ENCODE results near the gene PRXL2C. TPM values are rescaled to one million over a fixed set of nuclear protein-coding genes. Genes with fewer than 3 reads are reported as not detected.
A peak's percentile ranks its signal among the peaks of the same experiment; 100 is the strongest.

PRXL2C gene
- total RNA-seq, 1 donor from 2014 or later = 4.1 TPM

DNA sequence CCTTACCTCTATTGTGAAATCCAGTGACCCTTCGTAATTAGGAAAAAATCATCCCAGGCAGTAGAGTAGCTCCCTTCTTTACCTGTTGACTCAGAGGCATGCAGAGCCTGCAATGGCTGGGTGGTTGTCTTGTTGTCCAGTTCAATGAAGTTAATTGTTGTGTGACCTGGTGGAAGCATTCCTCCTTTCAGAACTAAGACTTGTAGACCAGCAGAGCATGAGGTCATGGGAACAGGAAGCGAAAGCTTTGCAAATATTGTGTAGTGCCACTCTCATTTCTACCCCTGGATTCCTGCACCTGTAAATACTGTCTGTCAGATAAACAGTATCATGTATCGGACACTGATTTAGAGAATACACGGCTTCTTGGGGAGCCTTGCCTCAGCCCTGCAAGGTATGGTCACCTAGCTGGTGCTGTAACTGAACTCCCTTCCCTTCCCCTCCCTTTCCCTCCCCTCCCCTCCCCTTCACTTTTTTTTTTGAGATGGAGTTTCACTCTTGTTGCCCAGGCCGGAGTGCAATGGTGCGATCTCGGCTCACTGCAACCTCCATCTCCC lies 5.7 kb upstream of the PRXL2C start:
- Mint-ChIP-seq H3K9me3 (ENCODE audit: unreplicated experiment) (no peaks in the 10 kb centered on the region), H3K36me3 (ENCODE audit: unreplicated experiment) (no peaks in the 10 kb centered on the region), H3K4me3 (ENCODE audit: unreplicated experiment) (no peak overlapping the region), H3K27ac (ENCODE audit: unreplicated experiment) (no peak overlapping the region), H3K27me3 (ENCODE audit: unreplicated experiment) (no peaks in the 10 kb centered on the region), H3K4me1 (ENCODE audit: low read depth, unreplicated experiment) (no peaks in the 10 kb centered on the region)
- TF ChIP-seq, protein P1, sequence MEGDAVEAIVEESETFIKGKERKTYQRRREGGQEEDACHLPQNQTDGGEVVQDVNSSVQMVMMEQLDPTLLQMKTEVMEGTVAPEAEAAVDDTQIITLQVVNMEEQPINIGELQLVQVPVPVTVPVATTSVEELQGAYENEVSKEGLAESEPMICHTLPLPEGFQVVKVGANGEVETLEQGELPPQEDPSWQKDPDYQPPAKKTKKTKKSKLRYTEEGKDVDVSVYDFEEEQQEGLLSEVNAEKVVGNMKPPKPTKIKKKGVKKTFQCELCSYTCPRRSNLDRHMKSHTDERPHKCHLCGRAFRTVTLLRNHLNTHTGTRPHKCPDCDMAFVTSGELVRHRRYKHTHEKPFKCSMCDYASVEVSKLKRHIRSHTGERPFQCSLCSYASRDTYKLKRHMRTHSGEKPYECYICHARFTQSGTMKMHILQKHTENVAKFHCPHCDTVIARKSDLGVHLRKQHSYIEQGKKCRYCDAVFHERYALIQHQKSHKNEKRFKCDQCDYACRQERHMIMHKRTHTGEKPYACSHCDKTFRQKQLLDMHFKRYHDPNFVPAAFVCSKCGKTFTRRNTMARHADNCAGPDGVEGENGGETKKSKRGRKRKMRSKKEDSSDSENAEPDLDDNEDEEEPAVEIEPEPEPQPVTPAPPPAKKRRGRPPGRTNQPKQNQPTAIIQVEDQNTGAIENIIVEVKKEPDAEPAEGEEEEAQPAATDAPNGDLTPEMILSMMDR (IDR thresholded peaks at IDR 0.05; ENCODE audit: partially characterized antibody, unreplicated experiment) = no peak
- DNase-seq = no peak

DNA sequence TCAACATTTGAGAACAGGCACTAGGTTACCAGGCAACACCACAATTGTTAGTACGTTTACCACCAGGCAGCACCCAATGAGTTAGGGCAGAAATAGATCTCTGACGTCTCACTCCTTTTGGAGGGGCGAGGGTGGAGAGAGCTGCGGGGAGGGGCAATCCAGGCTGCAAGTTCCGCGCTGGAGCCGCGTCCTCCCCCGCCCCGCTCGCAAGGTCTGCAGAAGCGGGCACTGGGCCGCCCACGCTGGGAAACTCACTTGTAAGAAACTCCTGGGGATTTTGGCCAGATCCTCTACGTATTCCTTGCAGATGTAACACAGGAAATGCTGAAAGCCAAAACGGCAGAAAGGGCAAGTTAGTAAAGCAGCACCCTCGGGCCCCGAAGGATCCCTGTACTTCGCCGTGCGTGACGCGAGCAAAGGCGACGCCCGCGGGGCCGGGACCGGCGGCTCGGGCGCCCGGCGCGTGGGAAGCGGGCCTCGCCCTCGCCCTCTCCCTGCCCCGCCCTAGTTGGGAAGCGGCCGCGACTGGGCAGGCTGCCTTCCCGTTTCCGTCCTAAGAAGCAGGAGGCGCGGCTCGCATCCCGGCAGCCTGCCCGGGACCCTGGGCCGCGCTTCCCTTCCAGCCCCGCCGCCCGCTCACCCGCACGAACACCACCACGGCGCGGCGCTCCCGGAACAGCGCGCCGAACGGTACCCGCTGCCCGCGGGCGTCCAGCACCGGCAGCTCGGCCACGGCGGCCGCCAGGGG lies 493 bp downstream of the PRXL2C start:
- H3K4me1 Mint-ChIP-seq (ENCODE audit: low read depth, unreplicated experiment) = peaks cover 2% of the 10 kb centered on the region
- DNase-seq = peak; percentile 69
- H3K27me3 Mint-ChIP-seq (ENCODE audit: unreplicated experiment) = no peaks in the 10 kb centered on the region
- TF ChIP-seq, protein P1 (IDR thresholded peaks at IDR 0.05; ENCODE audit: partially characterized antibody, unreplicated experiment) = no peak
- H3K27ac Mint-ChIP-seq (ENCODE audit: unreplicated experiment) = peak overlapping the region; percentile 72
- H3K4me3 Mint-ChIP-seq (ENCODE audit: unreplicated experiment) = peak overlapping the region; percentile 86
- no peaks in the 10 kb centered on the region for H3K36me3 Mint-ChIP-seq (ENCODE audit: unreplicated experiment)
- H3K9me3 Mint-ChIP-seq (ENCODE audit: unreplicated experiment) = peaks cover 1% of the 10 kb centered on the region

DNA sequence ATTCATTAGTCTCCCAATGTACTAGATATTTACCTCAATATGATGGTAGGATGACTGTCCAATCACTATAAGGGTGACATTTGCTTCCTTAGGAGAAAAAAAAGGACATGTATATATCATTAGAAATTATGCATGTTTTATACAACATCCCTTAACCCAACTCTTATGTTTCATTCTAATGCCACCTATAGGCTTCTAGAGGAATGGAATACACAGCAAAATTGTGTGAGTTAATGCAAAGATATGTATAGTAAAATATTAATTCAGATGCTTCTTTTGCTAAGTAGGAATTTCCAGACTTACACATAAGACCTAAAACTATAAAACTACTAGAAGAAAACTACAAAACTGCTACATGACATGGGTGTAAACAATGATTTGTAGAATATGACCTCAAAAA lies 3.5 kb downstream of the PRXL2C start:
- Mint-ChIP-seq H3K4me3 (ENCODE audit: unreplicated experiment) (no peak overlapping the region), H3K27ac (ENCODE audit: unreplicated experiment) (no peak overlapping the region), H3K4me1 (ENCODE audit: low read depth, unreplicated experiment) (peaks cover 2% of the 10 kb centered on the region), H3K36me3 (ENCODE audit: unreplicated experiment) (peaks cover 5% of the 10 kb centered on the region), H3K27me3 (ENCODE audit: unreplicated experiment) (no peaks in the 10 kb centered on the region), H3K9me3 (ENCODE audit: unreplicated experiment) (peaks cover 5% of the 10 kb centered on the region)
- TF ChIP-seq, protein P1 (IDR thresholded peaks at IDR 0.05; ENCODE audit: partially characterized antibody, unreplicated experiment) = no peak
- no peak for DNase-seq

DNA sequence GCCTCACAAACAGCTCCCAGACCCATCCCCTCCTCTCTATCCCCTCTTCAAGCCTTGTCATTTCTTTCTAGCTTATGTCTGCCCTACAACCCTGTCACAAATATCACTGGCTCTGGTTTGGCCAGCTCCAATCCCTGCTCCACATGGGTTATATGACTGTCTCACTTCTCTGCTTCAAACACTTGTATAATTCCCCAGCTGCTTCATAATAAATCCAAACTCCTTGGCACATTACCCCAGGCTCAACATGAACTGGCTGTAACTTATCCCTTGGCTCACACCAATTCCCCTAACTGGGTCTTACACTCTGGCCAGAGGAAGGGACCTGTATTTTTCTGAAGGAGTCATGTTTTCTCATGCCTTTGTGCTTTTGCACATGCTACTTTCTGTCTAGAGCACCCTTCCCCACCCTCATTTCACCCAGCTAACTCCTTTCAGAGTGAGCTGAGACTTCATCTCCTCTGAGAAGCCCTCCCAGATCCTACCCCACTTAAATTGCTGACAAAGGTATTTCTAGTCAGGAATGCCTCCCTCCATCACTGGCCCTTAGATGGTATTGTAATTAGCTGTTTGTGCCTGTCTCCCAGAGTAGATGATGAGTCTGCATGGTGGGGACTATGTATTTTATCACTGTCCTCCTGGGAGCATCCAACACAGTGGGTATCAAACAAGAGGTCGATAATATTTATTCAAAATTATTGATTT lies 5.3 kb downstream of the PRXL2C start:
- no peak for DNase-seq
- Mint-ChIP-seq H3K27ac (ENCODE audit: unreplicated experiment) (no peak overlapping the region), H3K36me3 (ENCODE audit: unreplicated experiment) (peaks cover 5% of the 10 kb centered on the region), H3K9me3 (ENCODE audit: unreplicated experiment) (peaks cover 5% of the 10 kb centered on the region), H3K27me3 (ENCODE audit: unreplicated experiment) (no peaks in the 10 kb centered on the region), H3K4me3 (ENCODE audit: unreplicated experiment) (no peak overlapping the region), H3K4me1 (ENCODE audit: low read depth, unreplicated experiment) (peaks cover 2% of the 10 kb centered on the region)
- TF ChIP-seq, protein P1 (IDR thresholded peaks at IDR 0.05; ENCODE audit: partially characterized antibody, unreplicated experiment) = no peak

All from glutamatergic neuron (in vitro differentiated cells).